Spleen (tissue), 7 donors: ENCODE measurements around the gene NPHP3.

Source experiments
- POLR2A ChIP-seq, 3 donors: fragments of 450-650 bp; IDR thresholded peaks; one replicate each; pipeline ENCODE4 v1.5.1; 2017; ENCODE audit warnings: antibody characterized with exemption in 3 of 3, mild to moderate bottlenecking in 1 of 3
- POLR2AphosphoS5 ChIP-seq, 3 donors: sonication (generic); formaldehyde crosslinking; IDR thresholded peaks; one replicate each; pipeline ENCODE4 v1.5.1; 2017; ENCODE audit warnings: antibody characterized with exemption in 3 of 3
- TF ChIP-seq, protein P1 (sequence below), 11 experiments: fragments of 200-600 bp in 7 of 11; fragments of 450-650 bp in 4 of 11; sonication (generic) in 4 of 11; IDR thresholded peaks in 8 of 11; conservative IDR thresholded peaks in 3 of 11; 1 replicate in 7 of 11; 2 replicates in 4 of 11; pipeline versions ENCODE4 v1.4.0 to v1.8.0; 2016 to 2021; ENCODE audit warnings: antibody characterized with exemption in 11 of 11, inconsistent platforms in 4 of 11, mild to moderate bottlenecking in 1 of 11
- donor health status: DM: no; HTN: no; CAD: no; lungs with moderate emphysema.
- donor health status: DM: no; HTN: no; CAD: no.
- donor health status: DM: no; HTN: no; CAD: no.

DNA sequence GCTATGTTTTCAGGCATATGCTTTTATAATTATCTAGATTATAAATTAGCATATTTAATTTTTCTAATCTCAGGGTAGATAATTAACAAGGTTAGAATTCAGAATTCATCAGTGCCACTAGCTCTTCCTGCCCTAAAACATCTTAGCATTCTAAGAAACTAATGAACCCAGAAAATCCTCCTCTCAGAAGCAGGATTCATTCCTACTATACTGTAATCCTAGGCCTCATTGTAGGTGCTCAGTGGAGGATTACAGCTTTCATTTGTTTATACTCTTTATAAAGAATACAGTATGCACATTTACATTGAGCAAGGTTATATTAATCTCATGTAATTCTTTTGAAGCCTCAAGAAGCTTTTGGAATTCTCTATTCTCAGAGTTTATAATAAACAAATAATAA, 83.5 kb downstream of the NPHP3 start:
- TF ChIP-seq, protein P1, sequence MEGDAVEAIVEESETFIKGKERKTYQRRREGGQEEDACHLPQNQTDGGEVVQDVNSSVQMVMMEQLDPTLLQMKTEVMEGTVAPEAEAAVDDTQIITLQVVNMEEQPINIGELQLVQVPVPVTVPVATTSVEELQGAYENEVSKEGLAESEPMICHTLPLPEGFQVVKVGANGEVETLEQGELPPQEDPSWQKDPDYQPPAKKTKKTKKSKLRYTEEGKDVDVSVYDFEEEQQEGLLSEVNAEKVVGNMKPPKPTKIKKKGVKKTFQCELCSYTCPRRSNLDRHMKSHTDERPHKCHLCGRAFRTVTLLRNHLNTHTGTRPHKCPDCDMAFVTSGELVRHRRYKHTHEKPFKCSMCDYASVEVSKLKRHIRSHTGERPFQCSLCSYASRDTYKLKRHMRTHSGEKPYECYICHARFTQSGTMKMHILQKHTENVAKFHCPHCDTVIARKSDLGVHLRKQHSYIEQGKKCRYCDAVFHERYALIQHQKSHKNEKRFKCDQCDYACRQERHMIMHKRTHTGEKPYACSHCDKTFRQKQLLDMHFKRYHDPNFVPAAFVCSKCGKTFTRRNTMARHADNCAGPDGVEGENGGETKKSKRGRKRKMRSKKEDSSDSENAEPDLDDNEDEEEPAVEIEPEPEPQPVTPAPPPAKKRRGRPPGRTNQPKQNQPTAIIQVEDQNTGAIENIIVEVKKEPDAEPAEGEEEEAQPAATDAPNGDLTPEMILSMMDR (IDR thresholded peaks at IDR 0.05 in 8 of 11, conservative IDR thresholded peaks at IDR 0.05 in 3 of 11), result no peak
- TF ChIP-seq POLR2AphosphoS5 (IDR thresholded peaks at IDR 0.05) (no peak), POLR2A (IDR thresholded peaks at IDR 0.05) (no peak)
